ENCODE data around the gene SUPT16H. TPM values are rescaled to one million over a fixed set of nuclear protein-coding genes. Genes with fewer than 3 reads are reported as not detected.

Gene SUPT16H
- total RNA-seq = 64.9 and 66.9 TPM in 2 replicates

GRCh38 chr14:21383848-21384493 lies at the start of gene SUPT16H:
Gene SUPT16H (minus strand): TSS chr14:21384019. CDS start chr14:21383927, 92 bp downstream.

Other genes with a start within 250 kb of the SUPT16H start
- gene OR5AU1, start 228.0 kb downstream of the SUPT16H start, total RNA-seq = not detected in 2 replicates
- gene HNRNPC, start 114.6 kb downstream of the SUPT16H start, total RNA-seq = 903 and 941 TPM in 2 replicates
- 0.05 TPM in 1 of 2 replicates, not detected in the other for gene RPGRIP1, start 103.9 kb downstream of the SUPT16H start, total RNA-seq
- gene CHD8, start 72.1 kb upstream of the SUPT16H start, total RNA-seq = 34.9 and 38.7 TPM in 2 replicates
- gene RAB2B, start 92.9 kb upstream of the SUPT16H start, total RNA-seq = 11.8 and 12.6 TPM in 2 replicates
- 30.4 and 36.6 TPM in 2 replicates for gene TOX4, start 93.2 kb upstream of the SUPT16H start, total RNA-seq
- 51.6 and 53.6 TPM in 2 replicates for gene METTL3, start 127.3 kb upstream of the SUPT16H start, total RNA-seq
- gene SALL2, start 142.3 kb upstream of the SUPT16H start, total RNA-seq = 0.20 TPM in 2 replicates
- not detected in 2 replicates for gene OR10G3, start 196.1 kb upstream of the SUPT16H start, total RNA-seq

Data from mammary microvascular endothelial cell (primary cell).